ENCODE measurements around the gene SLC22A23.

Gene SLC22A23

DNA sequence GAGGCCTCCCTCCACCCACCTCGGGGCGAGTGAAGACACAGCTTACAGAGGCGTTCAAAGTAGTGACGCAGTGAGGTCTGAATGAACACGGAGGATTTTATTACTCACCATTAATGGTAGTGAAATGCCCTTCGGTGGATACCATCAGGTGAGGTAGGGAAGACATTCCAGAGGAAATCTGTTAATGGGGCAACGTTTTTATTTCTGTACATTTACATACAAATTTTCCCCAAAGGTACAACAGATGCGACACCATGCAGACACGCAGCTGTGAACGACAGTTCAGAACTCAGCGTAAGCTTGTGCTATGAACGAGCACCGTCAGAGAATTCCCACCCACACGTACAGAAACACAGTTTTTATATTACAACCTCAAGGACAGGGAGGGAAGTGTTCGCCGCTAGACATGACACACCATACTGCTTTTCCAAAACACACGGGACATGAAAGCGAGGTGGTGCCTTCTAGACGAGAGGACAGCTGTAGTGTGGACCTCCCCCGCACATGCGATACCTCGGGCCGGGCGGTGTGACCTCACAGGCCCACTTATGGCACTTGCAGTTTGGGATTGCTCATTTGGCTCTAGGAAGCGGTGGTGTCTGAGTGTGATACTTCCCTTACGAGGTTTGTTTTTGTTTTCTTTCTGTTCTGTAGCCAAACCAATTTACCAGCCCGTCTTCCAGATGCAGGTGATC is 187.4 kb downstream of the SLC22A23 start:
- Histone ChIP-seq H3K36me3 (peaks cover 3% of the 10 kb centered on the region), H3K4me1 (ENCODE audit: control insufficient read depth in 1 of 2, insufficient read depth in 1 of 2, low read depth in 1 of 2, low read length in 1 of 2) (peaks cover 4 to 11% of the 10 kb centered on the region in 2 experiments), H3K9me3 (no peaks in the 10 kb centered on the region), H3K27me3 (no peaks in the 10 kb centered on the region), H3K27ac (no peak overlapping the region), H3K4me3 (ENCODE audit: low read depth in 1 of 2, low read length in 1 of 2) (no peak overlapping the region)
- no peak for TF ChIP-seq CTCF (IDR thresholded peaks at IDR 0.05)

DNA sequence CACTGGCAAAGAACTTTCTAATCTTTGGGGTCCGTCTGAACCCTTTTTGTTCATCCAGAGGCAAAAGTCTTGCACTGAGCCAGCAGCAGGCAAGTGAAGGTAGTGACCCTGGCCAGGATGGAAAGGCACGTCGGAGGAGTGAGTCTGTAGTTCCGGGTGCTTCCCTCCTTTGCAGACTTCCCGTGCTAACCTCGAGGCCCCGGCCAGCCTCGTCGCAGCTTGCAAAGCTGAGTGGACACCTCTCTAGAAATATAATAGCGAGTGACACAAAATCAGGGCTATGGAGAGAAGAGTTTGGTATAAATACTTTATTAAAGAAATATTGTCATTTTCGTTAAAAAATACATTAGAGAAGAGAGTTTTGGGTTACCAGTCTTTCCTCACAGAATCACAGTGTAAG is 188.2 kb downstream of the SLC22A23 start:
- H3K27ac ChIP-seq, result no peak overlapping the region
- no peaks in the 10 kb centered on the region for H3K27me3 ChIP-seq
- peaks cover 11% of the 10 kb centered on the region for H3K36me3 ChIP-seq
- H3K9me3 ChIP-seq, result no peaks in the 10 kb centered on the region
- TF ChIP-seq CTCF (IDR thresholded peaks at IDR 0.05), result no peak
- H3K4me3 ChIP-seq (ENCODE audit: low read depth in 1 of 2, low read length in 1 of 2), result no peak overlapping the region
- peaks cover 4 to 11% of the 10 kb centered on the region in 2 experiments for H3K4me1 ChIP-seq (ENCODE audit: control insufficient read depth in 1 of 2, insufficient read depth in 1 of 2, low read depth in 1 of 2, low read length in 1 of 2)

- Histone ChIP-seq H3K36me3 (peaks cover 15% of the 10 kb centered on the region), H3K27ac (no peak overlapping the region), H3K4me1 (ENCODE audit: control insufficient read depth in 1 of 2, insufficient read depth in 1 of 2, low read depth in 1 of 2, low read length in 1 of 2) (peaks cover 4 to 11% of the 10 kb centered on the region in 2 experiments), H3K9me3 (no peaks in the 10 kb centered on the region), H3K4me3 (ENCODE audit: low read depth in 1 of 2, low read length in 1 of 2) (no peak overlapping the region), H3K27me3 (no peaks in the 10 kb centered on the region)
- no peak for TF ChIP-seq CTCF (IDR thresholded peaks at IDR 0.05)
Measured at GRCh38 chr6:3267162-3267561, 189.7 kb downstream of the SLC22A23 start.

DNA sequence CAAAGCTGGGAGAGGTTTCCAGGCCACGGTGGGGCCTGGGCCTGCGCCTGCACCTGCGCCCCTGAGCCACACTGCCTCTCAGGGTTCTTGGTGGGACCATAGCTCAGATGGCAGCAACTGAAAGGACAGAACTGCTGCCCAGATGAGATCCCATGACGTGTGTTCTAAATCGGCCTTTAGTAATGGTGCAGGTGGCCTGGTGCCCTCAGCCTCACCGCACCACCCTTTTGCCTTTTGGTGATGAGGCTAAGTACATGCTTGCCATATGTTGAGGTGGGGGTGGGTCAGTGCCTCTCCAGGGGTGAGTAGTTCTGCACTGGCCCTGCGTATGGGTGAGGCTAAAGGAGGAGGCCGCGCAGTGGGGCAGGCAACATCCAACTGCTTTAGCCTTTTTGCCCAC is 190.7 kb downstream of the SLC22A23 start:
- Histone ChIP-seq H3K9me3 (no peaks in the 10 kb centered on the region), H3K4me1 (ENCODE audit: control insufficient read depth in 1 of 2, insufficient read depth in 1 of 2, low read depth in 1 of 2, low read length in 1 of 2) (peaks cover 4 to 11% of the 10 kb centered on the region in 2 experiments), H3K4me3 (ENCODE audit: low read depth in 1 of 2, low read length in 1 of 2) (no peak overlapping the region), H3K36me3 (peaks cover 15% of the 10 kb centered on the region), H3K27me3 (no peaks in the 10 kb centered on the region), H3K27ac (no peak overlapping the region)
- no peak for TF ChIP-seq CTCF (IDR thresholded peaks at IDR 0.05)

- Histone ChIP-seq H3K27ac (no peak overlapping the region), H3K4me3 (ENCODE audit: low read depth in 1 of 2, low read length in 1 of 2) (no peak overlapping the region), H3K9me3 (no peaks in the 10 kb centered on the region), H3K4me1 (ENCODE audit: control insufficient read depth in 1 of 2, insufficient read depth in 1 of 2, low read depth in 1 of 2, low read length in 1 of 2) (peaks cover 4 to 11% of the 10 kb centered on the region in 2 experiments), H3K27me3 (no peaks in the 10 kb centered on the region), H3K36me3 (peaks cover 15% of the 10 kb centered on the region)
- TF ChIP-seq CTCF (IDR thresholded peaks at IDR 0.05), result no peak
Measured at GRCh38 chr6:3265671-3266070, 191.2 kb downstream of the SLC22A23 start.

Measured in neutrophil (primary cell).